Caco-2 (cell line): ENCODE data around the gene PAWR. TPM values are rescaled to one million over a fixed set of nuclear protein-coding genes. Genes with fewer than 3 reads are reported as not detected.

Experiments
- BruUV-seq: library from RNA; stranded (reverse); fragments of 400-500 nt; replicated peaks from 2 replicates; lab custom pipeline; 2021; lab: Mats Ljungman, UMichigan
- CTCF ChIA-PET: fragments of 300-600 bp; sonication (Branson Sonifier 250); formaldehyde crosslinking; loops from one replicate; lab custom pipeline; 2022; ENCODE audit warnings: antibody characterized with exemption; lab: Charles Lee
- POLR2A ChIA-PET: fragments of 300-600 bp; sonication (Branson Sonifier 250); formaldehyde crosslinking; loops from one replicate; lab custom pipeline; 2022; ENCODE audit warnings: antibody characterized with exemption; lab: Charles Lee
- DNase-seq, 2 experiments: peaks; one replicate each; pipeline versions ENCODE4 v3.0.0 to v3.0.0-alpha.2; 2020 to 2022
- H3K27me3 ChIP-seq: replicated peaks from 2 replicates; pipeline ENCODE4 v1.6.0; 2011; ENCODE audit warnings: low read length; ENCODE audit not compliant: control insufficient read depth, insufficient read depth
- H3K36me3 ChIP-seq: 2 replicates; pipeline ENCODE4 v1.5.1; 2011; ENCODE audit warnings: low read length; ENCODE audit not compliant: control insufficient read depth, insufficient read depth
- H3K4me1 ChIP-seq: fragments of 250-450 bp; sonication (Bioruptor Pico); 2 replicates; pipeline ENCODE4 v1.5.1; 2020; ENCODE audit warnings: mild to moderate bottlenecking
- H3K4me3 ChIP-seq: 2 replicates; pipeline ENCODE4 v1.5.1; 2011; ENCODE audit warnings: low read depth, mild to moderate bottlenecking, control low read depth, low read length
- H3K9me3 ChIP-seq: fragments of 250-450 bp; sonication (Bioruptor Pico); 2 replicates; pipeline ENCODE4 v1.5.1; 2020; ENCODE audit warnings: mild to moderate bottlenecking, moderate library complexity
- H3K27ac Mint-ChIP-seq: one replicate; pipeline ENCODE4 v1.8.0; 2022; ENCODE audit warnings: mixed read lengths; ENCODE audit not compliant: unreplicated experiment
- H3K27me3 Mint-ChIP-seq: one replicate; pipeline ENCODE4 v1.8.0; 2022; ENCODE audit warnings: mixed read lengths; ENCODE audit not compliant: insufficient read depth, unreplicated experiment
- H3K36me3 Mint-ChIP-seq: one replicate; pipeline ENCODE4 v1.8.0; 2022; ENCODE audit warnings: mild to moderate bottlenecking, mixed read lengths; ENCODE audit not compliant: insufficient read depth, unreplicated experiment
- H3K4me1 Mint-ChIP-seq: one replicate; pipeline ENCODE4 v1.8.0; 2022; ENCODE audit warnings: low read depth, mixed read lengths; ENCODE audit not compliant: unreplicated experiment
- H3K4me3 Mint-ChIP-seq: one replicate; pipeline ENCODE4 v1.8.0; 2022; ENCODE audit warnings: mild to moderate bottlenecking, moderate library complexity, mixed read lengths; ENCODE audit not compliant: unreplicated experiment
- H3K9me3 Mint-ChIP-seq: one replicate; pipeline ENCODE4 v1.8.0; 2022; ENCODE audit warnings: mixed read lengths; ENCODE audit not compliant: unreplicated experiment
- intact Hi-C: fragments of 100-400 bp; cut with micrococcal nuclease; formaldehyde crosslinking; loops from one replicate; pipeline ENCODE4 v1.10.0; 2022; ENCODE audit not compliant: unreplicated experiment
- total RNA-seq: library from RNA; stranded (reverse); gene quantifications from 2 replicates; pipeline ENCODE4 v1.2.3, GENCODE V29; 2022
- TF ChIP-seq, protein P1 (sequence below), 2 experiments: fragments of 200-600 bp in 1 of 2; IDR thresholded peaks; 1 replicate in 1 of 2; 2 replicates in 1 of 2; pipeline versions ENCODE4 v1.5.1 to v1.8.0; 2011 to 2022; ENCODE audit warnings: antibody characterized with exemption in 1 of 2, control low read depth in 1 of 2, inconsistent platforms in 1 of 2, low read depth in 1 of 2, low read length in 1 of 2, mild to moderate bottlenecking in 1 of 2, moderate library complexity in 1 of 2; ENCODE audit not compliant: insufficient read depth in 1 of 2, severe bottlenecking in 1 of 2, unreplicated experiment in 1 of 2

The PAWR gene
- total RNA-seq, 1 experiment from 2014 or later: 157 TPM

GRCh38 chr12:79549531-79550271 lies 141.1 kb downstream of the PAWR start:
- Histone ChIP-seq H3K9me3 (peaks cover 15% of the 10 kb centered on the region), H3K4me1 (peaks cover 62% of the 10 kb centered on the region), H3K4me3 (no peak overlapping the region), H3K27me3 (no peaks in the 10 kb centered on the region), H3K36me3 (peaks cover 3% of the 10 kb centered on the region)
- peaks cover 73% of the 10 kb centered on the region for H3K36me3 Mint-ChIP-seq
- DNase-seq: peak; percentile 72 to 76
- CTCF ChIA-PET: interaction anchor here (0.5 to 1.4 kb wide), 2 partner anchors 141 to 204 kb away, joined by 3 read pairs; partner anchors contain the start of gene PAWR
- intact Hi-C loops: loop anchor here (1.0 to 5.0 kb wide), 2 partner anchors 11 to 388 kb away; partner anchors contain the start of gene PPP1R12A
- H3K27me3 Mint-ChIP-seq: no peaks in the 10 kb centered on the region
- H3K4me3 Mint-ChIP-seq: no peak overlapping the region
- H3K4me1 Mint-ChIP-seq: peaks cover 39% of the 10 kb centered on the region
- TF ChIP-seq, protein P1, sequence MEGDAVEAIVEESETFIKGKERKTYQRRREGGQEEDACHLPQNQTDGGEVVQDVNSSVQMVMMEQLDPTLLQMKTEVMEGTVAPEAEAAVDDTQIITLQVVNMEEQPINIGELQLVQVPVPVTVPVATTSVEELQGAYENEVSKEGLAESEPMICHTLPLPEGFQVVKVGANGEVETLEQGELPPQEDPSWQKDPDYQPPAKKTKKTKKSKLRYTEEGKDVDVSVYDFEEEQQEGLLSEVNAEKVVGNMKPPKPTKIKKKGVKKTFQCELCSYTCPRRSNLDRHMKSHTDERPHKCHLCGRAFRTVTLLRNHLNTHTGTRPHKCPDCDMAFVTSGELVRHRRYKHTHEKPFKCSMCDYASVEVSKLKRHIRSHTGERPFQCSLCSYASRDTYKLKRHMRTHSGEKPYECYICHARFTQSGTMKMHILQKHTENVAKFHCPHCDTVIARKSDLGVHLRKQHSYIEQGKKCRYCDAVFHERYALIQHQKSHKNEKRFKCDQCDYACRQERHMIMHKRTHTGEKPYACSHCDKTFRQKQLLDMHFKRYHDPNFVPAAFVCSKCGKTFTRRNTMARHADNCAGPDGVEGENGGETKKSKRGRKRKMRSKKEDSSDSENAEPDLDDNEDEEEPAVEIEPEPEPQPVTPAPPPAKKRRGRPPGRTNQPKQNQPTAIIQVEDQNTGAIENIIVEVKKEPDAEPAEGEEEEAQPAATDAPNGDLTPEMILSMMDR (IDR thresholded peaks at IDR 0.05; ENCODE audit: insufficient read depth in 1 of 2, low read depth in 1 of 2, low read length in 1 of 2, severe bottlenecking in 1 of 2, unreplicated experiment in 1 of 2): no peak
- no TSS peak for BruUV-seq
- H3K9me3 Mint-ChIP-seq: peaks cover 29% of the 10 kb centered on the region
- peak overlapping the region; percentile 97 for H3K27ac Mint-ChIP-seq
- POLR2A ChIA-PET: interaction anchor here (0.6 kb wide), 1 partner anchor 141 kb away, joined by 7 read pairs; the partner anchor contains the start of gene PAWR

DNA sequence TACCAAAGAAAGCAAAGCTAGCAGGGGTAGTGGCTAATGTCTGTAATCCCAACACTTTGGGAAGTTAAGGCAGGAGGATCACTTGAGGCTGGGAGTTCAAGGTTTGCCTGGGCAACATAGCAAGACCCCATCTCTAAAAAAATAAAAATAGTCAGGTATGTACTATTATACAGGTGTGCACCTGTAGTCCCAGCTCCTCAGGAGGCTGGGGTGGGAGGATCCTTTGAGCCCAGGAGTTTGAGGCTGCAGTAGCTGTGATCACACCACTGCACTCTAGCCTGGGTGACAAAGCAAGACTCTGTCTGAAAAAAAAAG lies 142.2 kb downstream of the PAWR start:
- CTCF ChIA-PET: interaction anchor here (1.4 to 2.2 kb wide), 2 partner anchors 128 to 143 kb away, joined by 3 to 23 read pairs; partner anchors contain the start of gene PAWR
- peaks cover 15% of the 10 kb centered on the region for H3K9me3 ChIP-seq
- H3K4me1 Mint-ChIP-seq: peaks cover 50% of the 10 kb centered on the region
- H3K9me3 Mint-ChIP-seq: peaks cover 29% of the 10 kb centered on the region
- H3K4me1 ChIP-seq: peaks cover 56% of the 10 kb centered on the region
- POLR2A ChIA-PET: no interaction called here
- H3K4me3 ChIP-seq: no peak overlapping the region
- H3K27ac Mint-ChIP-seq: peak overlapping the region; percentile 97
- TF ChIP-seq, protein P1 (IDR thresholded peaks at IDR 0.05; ENCODE audit: insufficient read depth in 1 of 2, low read depth in 1 of 2, low read length in 1 of 2, severe bottlenecking in 1 of 2, unreplicated experiment in 1 of 2): no peak
- peaks cover 71% of the 10 kb centered on the region for H3K36me3 Mint-ChIP-seq
- no TSS peak for BruUV-seq
- peak overlapping the region; percentile 57 for H3K4me3 Mint-ChIP-seq
- peaks cover 3% of the 10 kb centered on the region for H3K36me3 ChIP-seq
- no peaks in the 10 kb centered on the region for H3K27me3 ChIP-seq
- intact Hi-C loops: loop anchor here (5.0 kb wide), 1 partner anchor 389 kb away; the partner anchor contains the start of gene PPP1R12A
- H3K27me3 Mint-ChIP-seq: no peaks in the 10 kb centered on the region
- DNase-seq: no peak

DNA sequence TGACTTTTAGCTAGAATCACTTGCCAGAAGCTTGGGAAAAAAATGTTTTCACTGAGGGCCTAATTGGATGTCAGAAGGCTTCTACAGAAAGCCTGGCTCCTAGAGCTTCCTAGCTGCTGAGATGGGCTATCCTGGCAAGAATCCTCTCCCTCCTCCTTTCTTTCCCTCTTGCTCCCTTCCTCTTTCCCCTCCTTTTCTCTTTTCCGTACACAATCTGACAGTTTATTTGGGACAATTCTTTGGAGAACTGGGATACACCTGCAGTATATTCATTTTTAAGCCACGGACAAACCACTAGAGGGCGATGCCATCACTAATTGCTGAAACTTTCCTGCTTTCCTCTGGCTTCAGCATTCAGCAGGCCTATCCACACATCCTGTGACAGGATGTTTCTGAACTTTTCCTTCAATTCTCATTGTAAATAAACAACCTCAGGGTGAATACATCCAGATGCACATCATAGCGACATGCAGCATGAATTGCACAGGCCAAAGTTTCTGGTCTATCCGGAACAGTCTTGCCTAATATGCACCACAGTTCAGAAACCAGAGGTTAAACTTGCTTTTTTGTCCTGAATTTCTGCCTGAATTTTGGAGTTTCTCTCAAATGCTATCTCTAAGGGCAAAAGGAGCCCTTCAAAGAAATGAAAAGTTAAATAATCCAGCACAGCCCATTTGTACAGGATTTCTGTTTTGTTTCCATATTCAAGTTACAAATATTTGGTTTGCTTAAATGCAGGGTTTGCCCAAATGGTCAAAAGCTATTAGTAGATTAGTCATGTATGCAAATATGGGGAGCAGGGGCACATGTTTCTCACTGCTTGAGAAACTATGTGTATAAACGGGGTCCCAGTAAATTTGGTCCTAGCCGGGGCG lies 142.8 kb downstream of the PAWR start:
- ChIA-PET CTCF (interaction anchor here (0.5 to 2.2 kb wide), 9 partner anchors 12 to 201 kb away, joined by 3 to 23 read pairs (median 5); no protein-coding TSS in a partner anchor), POLR2A (interaction anchor here (0.6 to 1.4 kb wide), 9 partner anchors 9 to 144 kb away, joined by 3 to 8 read pairs (median 4); partner anchors contain the start of gene PAWR)
- Mint-ChIP-seq H3K4me3 (peak overlapping the region; percentile 57), H3K9me3 (peaks cover 29% of the 10 kb centered on the region), H3K27me3 (no peaks in the 10 kb centered on the region), H3K4me1 (peaks cover 56% of the 10 kb centered on the region), H3K27ac (peak overlapping the region; percentile 97), H3K36me3 (peaks cover 65% of the 10 kb centered on the region)
- H3K27me3 ChIP-seq: no peaks in the 10 kb centered on the region
- H3K9me3 ChIP-seq: peaks cover 12% of the 10 kb centered on the region
- TSS peak; percentile 93 for BruUV-seq
- peak; percentile 69 to 74 for DNase-seq
- TF ChIP-seq, protein P1 (IDR thresholded peaks at IDR 0.05; ENCODE audit: insufficient read depth in 1 of 2, low read depth in 1 of 2, low read length in 1 of 2, severe bottlenecking in 1 of 2, unreplicated experiment in 1 of 2): peak; percentile 56 to 67
- intact Hi-C loops: loop anchor here (1.0 to 5.0 kb wide), 8 partner anchors 18 to 389 kb away; partner anchors contain the start of genes PAWR and PPP1R12A
- peaks cover 56% of the 10 kb centered on the region for H3K4me1 ChIP-seq
- H3K4me3 ChIP-seq: no peak overlapping the region
- H3K36me3 ChIP-seq: peaks cover 3% of the 10 kb centered on the region
